ENCODE measurements around the gene PKD2.
"Not testable (repeated sequence)": the region's sequence is repeated elsewhere in the genome, so short reads cannot be mapped to it uniquely, and the experiment has no call there.

Gene PKD2

GRCh38 chr4:88078579-88078978 is 71.1 kb downstream of the PKD2 start:
- DNase-seq, result no peak

- DNase-seq, result no peak
Measured at GRCh38 chr4:88080626-88081025, 73.2 kb downstream of the PKD2 start.

- no peak for DNase-seq
Measured at GRCh38 chr4:88087004-88087403, 79.6 kb downstream of the PKD2 start.

GRCh38 chr4:88090898-88091297 is 83.5 kb downstream of the PKD2 start:
- DNase-seq, result no peak

- no peak for DNase-seq
Measured at GRCh38 chr4:88091378-88091777, 83.9 kb downstream of the PKD2 start.

- DNase-seq, result no peak
Measured at GRCh38 chr4:88093874-88094273, 86.4 kb downstream of the PKD2 start.

- DNase-seq, result no peak
Measured at GRCh38 chr4:88097301-88097700, 89.9 kb downstream of the PKD2 start.

- no peak for DNase-seq
Measured at GRCh38 chr4:88097781-88098180, 90.3 kb downstream of the PKD2 start.

- no peak for DNase-seq
Measured at GRCh38 chr4:88098993-88099752, 91.7 kb downstream of the PKD2 start.

GRCh38 chr4:88101165-88101564 is 93.7 kb downstream of the PKD2 start:
- no peak for DNase-seq

- no peak for DNase-seq
Measured at GRCh38 chr4:88102026-88102425, 94.6 kb downstream of the PKD2 start.

GRCh38 chr4:88104902-88105610 is 97.6 kb downstream of the PKD2 start:
- DNase-seq, result no peak

- DNase-seq, result no peak
Measured at GRCh38 chr4:88106205-88106604, 98.8 kb downstream of the PKD2 start.

GRCh38 chr4:88107406-88108107 is 100.1 kb downstream of the PKD2 start:
- no peak for DNase-seq

GRCh38 chr4:88108108-88108465 is 100.7 kb downstream of the PKD2 start:
- DNase-seq, result not testable (repeated sequence)

GRCh38 chr4:88108747-88109122 is 101.3 kb downstream of the PKD2 start:
- no peak for DNase-seq

GRCh38 chr4:88109123-88109881 is 101.9 kb downstream of the PKD2 start:
- DNase-seq, result no peak

GRCh38 chr4:88110826-88111225 is 103.4 kb downstream of the PKD2 start:
- DNase-seq, result no peak

GRCh38 chr4:88112856-88113255 is 105.4 kb downstream of the PKD2 start:
- no peak for DNase-seq

GRCh38 chr4:88115587-88115986 is 108.2 kb downstream of the PKD2 start:
- DNase-seq, result no peak

- no peak for DNase-seq
Measured at GRCh38 chr4:88119943-88120342, 112.5 kb downstream of the PKD2 start.

- not testable (repeated sequence) for DNase-seq
Measured at GRCh38 chr4:88122260-88122659, 114.8 kb downstream of the PKD2 start.
